ENCODE data around the gene C2orf72. TPM values are rescaled to one million over a fixed set of nuclear protein-coding genes. Genes with fewer than 3 reads are reported as not detected.
"Not testable (repeated sequence)": the region's sequence is repeated elsewhere in the genome, so short reads cannot be mapped to it uniquely, and the experiment has no call there.

Gene C2orf72
- 0.39 TPM for total RNA-seq

DNA sequence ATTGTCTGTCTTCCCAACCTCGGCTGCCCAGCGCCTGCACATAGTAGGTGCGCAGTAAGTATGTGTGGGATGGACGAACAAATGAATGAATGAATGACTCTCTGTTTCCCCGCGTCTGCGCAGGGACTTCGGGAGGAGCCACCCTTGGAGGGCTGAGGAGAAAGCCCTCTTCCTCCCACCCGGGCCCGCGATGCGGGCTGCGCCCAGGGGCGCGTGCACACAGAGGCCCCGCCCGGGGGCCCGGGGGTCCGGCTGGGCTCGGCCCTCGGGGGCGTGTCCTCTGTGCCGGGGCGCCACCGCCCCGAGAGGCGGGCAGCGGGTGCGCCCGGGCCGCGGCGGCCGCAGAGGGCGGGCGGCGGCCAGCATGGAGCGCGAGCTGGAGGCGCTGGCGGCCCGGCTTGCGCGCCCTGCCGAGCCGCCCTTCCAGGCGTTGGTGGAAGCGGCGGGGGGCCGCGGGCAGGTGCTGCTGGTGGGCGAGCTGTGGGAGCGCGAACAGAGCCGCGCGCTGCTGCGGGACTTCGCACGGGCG lies at the start of gene C2orf72:
C2orf72 (plus strand) TSS at position 322 of the 529 bp plus-strand sequence; CDS start at position 365, 43 bp downstream.
- DNase-seq = no peak

DNA sequence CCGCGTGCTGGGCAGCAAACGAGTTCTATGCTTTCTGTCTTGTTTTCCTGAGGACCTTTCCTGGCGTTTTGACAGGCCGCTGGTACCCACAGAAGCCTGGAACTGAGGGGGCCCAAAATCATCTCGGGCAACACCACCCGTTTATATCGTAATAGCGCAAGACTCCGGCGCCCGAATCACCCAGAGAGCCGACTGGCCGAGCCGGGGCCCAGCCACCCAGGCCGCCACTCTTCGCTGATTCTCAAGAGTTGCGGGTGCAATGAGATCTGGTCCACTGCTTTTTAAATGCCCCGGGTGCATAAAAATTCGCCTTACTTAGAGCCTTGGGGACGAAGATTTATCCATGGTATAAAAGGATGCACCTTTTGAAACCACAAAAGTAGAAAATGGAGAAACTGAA lies 47.6 kb upstream of the C2orf72 start:
- no peak for DNase-seq

DNA sequence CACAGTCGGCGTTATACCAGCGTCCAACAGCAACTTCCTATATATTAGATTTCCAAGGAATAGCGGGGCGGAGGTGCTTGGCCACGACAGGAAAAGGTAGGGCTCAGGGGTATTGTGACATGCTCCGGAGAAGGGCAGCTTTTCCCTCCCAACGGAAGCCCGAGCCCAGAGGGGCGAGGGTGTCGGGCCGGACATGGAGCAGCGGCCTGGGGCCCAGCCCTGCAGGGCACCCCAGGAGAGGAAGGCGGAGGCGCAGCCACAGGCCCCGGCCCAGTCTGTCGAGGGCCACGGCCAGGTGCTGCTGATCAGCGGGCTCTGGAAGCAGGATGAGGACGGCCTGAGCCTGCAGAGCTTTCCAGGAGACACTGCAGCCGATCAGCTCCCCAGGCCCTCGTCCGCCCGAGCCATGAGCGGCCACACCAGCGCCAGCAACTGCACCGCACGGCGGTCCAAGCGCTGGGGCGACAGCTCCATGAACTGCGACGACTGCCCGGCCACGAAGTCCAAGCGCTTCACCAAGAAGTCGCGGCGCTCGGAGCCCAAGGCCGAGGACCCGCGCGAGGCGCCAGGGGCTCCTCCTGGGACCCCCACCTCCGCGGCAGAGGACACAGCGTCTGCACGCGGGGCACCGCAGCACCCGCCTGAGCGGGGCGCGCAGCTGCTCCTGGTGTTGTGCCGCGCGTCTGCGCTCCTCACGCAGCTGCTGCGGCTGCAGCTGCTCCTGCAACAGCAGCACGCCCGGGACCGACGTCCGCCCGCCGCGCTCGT lies 47.0 kb upstream of the C2orf72 start:
- DNase-seq = no peak

DNA sequence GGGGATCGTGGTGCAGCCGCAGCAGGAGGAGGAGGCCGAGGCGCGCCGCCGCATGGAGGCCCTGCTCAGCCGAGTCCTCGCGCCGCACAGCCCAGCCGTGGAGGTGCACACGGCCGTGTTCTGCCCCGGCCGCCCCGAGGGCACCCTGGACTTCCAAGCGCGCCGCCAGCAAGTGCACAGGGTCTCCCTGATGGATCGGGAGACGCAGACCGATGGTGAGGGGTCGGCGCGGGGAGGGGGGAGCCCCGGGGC lies 46.5 kb upstream of the C2orf72 start:
- DNase-seq = no peak

DNA sequence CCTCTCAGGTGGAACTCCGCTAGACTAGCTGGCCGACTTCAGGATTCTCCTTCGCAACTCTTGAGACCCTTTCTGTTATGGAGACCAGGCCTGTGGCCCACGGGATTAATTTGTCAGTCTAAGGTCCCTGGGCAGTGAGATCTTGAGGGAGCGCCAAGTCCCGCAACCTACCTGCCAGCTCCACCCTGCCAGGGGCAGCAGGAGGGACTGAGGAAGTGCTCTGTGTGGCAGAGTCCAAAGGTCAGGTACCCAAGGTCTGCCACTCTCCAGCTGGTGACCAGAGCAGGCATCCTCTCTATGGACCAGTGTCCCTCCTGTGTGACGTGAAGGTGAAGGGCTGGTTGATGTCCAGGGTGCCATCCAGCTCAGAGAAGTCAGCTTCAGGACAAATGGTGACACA lies 45.7 kb upstream of the C2orf72 start:
- no peak for DNase-seq

DNA sequence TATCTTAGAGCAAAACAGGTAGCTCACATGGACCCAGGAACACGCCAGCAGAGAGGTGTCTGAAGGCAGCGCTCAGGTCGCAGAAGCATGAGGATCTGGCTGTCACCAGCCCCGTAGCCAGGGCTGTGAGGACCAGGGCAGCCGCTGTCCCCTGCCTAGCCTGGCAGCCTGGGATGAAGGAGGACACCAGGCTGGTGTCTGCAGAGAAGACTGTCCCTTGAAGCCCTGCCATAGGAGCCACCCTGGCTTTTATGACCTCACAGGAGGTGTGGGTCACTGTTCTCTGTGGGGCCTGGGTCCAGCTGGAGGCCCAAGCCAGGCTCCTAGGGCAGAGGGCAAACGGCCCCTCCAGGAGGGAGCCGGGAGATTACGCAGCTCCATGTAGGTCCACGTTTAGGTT lies 41.5 kb upstream of the C2orf72 start, which contains the start of gene SPATA3:
SPATA3 (plus strand) TSS at position 301 of the 400 bp plus-strand sequence. CDS start 113 bp downstream, outside the sequence.
- DNase-seq = no peak

DNA sequence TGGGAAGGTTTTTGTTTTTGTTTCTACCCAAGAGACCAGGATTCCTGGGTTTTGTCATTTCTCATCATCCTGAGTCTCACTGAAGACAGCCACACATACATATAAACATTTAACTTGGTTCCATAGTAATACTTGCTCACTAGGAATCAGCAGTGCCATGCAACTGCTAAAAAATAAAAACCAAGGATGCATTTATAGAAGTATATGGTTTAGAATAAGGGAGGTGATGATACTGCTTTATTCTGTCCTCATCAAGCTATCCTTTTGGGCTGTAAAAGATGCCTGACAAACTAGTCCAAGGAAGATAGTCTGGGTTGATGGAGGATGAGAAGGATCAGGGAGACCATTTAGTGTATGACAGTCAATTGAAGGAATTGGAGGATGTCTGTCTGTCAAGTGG lies 40.7 kb upstream of the C2orf72 start:
- no peak for DNase-seq

DNA sequence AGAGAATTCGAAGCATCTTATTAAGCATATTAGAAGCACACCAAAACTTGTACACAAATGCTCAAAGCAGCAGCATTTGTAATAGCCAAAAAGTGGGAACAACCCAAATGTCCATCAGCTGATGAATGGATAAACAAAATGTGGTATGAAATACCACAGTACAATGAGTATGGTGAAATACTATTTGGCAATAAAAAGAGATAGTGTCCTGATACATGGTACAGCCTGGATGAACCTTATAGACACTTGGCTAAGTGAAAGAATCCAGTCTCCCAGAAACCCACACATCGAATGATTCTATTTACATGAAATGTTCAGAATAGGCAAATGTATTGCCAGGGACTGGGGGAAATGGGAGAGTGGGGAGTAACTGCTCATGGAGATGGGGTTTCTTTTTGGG lies 38.4 kb upstream of the C2orf72 start:
- no peak for DNase-seq

DNA sequence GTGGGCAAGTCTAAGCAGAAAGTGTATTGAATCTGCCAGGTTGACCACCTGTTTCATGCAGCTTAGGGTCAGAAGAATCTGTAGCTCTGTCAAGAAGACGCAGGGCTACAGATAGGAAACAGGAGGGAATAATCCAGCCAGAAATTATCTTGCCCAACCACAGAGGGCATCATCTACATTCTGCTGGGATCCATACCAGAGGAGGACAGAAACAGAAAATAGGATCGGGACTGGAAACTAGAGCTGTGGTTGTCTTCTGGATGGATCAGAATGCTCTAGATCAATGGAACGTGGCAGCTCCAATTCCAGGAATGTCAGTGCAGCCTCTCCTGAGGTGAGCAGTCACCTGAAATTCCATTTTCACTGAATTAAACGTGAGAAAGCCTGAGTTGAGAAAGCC lies 37.8 kb upstream of the C2orf72 start:
- DNase-seq = no peak

DNA sequence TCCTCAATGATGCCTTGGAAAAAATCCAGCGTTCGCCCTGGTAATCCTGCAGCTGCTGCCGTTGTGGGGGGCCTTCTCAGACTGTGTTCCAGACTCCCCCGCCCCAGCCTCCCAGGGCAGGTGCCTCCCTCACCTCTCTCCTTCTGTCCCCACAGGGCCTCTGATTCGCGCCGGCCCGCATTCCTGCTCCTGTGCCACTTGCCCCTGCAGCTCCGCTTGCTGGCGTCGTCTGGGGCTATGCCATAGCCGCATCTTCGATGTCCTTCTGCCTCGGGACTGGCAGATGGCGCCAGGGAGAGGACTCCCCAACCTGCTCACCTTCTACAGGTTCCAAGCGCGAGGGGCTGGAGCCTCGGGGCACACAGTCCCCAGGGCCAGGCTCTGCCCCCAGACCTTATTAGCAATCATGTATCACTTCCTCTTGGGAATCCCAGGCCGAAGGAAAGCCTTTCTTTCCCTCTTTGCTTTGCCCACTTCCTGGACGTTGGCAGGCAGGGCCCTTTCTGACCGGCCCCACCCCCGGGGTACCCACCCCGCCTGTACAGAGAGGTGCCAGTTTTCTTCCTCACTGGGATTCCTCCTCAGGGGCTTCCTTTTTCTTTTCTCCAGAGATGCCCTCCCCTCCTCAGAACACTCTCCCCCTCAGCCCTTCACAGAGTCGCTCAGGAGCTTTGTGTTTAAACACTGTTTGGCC lies 37.0 kb upstream of the C2orf72 start:
- no peak for DNase-seq

DNA sequence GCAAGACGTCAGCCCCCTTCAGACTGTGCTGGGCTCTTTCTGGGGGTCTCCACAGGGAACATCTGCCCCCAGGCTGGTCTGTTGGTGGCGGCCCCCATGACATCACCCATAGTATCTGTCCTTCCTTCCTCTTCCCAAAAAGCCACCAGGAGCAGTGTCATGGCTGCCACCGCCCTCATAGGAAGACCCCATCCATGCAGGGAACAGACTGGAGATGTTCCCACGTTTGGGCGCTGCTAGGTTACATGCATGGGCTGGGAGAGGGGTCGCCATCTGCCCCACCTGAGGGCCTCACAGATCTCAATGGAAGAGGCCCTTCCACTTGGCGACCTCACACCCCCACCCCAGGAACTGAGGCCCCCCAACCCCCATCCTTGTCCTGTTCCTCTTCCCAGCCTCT lies 36.3 kb upstream of the C2orf72 start:
- no peak for DNase-seq

DNA sequence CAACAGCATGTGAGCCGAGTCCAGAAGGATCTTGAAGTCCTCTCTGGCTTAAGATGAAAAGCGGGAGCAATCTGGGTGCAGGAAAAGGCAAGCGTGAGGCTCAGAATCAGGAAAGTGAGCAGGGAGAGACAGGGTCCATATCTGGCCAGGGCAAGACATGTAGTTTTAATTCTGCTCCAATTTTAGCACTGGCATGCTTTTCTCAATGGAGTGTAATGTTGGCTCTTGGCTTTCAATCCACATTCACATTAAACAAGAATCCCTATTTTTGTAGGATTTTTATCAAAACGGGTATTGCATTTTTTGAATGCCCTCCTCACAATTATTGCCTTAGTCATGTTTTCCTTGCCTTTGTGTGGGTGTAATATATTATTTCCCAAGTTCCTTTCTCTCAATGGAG lies 35.4 kb upstream of the C2orf72 start:
- no peak for DNase-seq

DNA sequence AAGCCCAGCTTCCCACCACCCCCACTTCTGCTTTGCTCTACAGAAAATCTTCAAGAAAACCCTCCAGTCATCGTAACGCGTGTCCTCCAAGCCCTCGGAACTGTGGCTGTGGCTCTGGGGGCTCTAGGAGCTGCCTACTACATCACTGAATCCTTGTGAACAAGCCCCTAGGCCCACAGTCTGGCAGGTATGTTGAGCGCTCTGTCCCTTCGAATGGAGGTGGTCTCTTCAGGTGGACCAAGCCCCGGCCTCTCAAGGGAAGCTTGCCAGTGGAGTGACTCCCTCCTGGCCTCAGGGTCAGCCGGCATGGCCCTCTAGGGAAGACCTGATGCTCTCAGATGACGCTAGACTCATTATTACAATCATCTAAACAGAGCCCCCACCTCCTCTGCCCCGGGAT lies 34.7 kb upstream of the C2orf72 start:
- DNase-seq = no peak

DNA sequence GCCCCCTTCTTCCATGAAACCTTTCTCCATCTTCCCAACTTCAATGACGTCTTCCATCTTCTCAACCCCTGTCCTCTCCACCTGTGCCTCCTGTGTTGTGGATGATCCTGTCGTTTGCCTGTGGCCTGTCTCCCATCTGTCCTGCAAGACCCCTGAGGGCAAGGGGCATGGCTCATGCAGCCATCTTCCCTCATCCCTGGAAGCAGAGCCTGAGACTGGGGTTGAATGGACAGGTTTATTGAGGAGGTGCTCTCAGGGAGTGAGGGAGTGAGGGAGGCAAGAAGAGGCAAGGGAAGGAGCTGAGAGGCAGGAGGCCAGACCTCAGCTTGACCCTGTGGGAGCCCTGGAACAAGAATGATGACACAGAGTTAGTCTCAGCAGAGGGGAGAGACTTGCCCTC lies 34.1 kb upstream of the C2orf72 start:
- DNase-seq = no peak

DNA sequence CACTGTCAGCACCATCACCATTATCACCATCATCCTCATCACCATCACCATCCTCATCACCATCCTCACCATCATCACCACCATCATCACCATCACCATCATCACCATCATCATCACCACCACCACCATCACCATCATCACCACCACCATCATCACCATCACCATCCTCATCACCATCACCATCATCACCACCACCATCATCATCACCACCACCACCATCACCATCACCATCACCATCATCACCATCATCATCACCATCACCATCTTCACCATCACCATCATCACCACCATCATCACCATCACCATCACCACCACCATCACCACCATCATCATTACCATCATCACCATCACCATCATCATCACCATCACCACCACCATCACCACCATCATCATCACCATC lies 32.4 kb upstream of the C2orf72 start:
- DNase-seq = not testable (repeated sequence)

DNA sequence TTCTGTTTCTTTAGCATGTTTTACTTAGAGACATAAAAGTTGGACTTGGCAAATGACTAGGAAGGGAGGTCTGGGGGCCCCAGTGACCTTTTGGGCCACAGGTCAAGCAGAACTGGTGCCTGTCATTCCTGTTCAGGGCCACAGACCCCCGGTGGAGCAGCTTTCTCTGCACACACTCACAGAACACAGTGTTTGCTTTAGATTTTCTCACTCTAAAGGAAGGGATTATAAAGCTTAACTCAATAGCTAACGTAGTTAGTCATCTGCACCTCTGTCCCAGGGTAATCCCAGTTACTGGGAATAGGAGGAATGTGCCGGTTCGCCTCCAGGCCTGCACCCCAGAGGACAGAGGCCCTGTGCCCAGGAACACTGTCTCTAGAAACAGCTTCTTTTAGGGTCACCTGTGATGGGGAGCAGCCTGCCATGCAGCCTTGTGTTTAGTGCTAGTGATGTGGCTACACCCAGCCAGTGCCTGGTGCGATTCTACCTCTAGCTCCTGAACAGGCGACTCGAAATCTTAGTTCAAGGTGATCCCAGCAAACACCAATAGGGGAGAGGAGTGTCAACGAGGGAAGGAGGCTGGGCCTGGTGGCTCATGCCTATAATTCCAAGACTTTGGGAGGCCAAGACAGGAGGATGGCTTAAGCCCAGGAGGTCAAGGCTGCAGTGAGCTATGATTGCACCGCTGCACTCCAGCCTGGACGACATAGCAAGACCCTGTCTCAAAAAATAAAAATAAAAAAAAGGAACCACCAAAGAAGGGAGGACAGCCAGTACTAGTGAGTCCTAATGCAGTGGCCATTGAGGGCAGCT lies 29.8 kb upstream of the C2orf72 start:
- DNase-seq = no peak

DNA sequence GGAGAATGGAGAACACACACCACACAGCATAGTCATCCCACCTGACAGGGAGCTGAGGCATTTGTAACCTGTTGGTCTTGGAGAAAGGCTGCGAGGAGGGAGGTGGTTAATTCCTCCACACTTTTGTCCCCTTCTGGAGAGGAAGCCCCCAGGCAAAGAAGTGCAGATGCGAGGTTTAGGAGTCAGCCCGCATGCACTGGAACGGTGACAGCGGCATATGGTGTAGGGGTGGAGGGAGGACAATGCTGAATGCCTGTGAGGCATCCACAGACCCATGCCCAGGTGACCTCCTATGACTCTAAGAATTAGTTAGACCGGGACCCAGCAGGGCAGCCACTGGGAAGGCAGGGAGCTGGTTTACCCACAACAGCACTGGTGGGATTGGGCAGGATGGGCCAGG lies 29.2 kb upstream of the C2orf72 start:
- DNase-seq = no peak

DNA sequence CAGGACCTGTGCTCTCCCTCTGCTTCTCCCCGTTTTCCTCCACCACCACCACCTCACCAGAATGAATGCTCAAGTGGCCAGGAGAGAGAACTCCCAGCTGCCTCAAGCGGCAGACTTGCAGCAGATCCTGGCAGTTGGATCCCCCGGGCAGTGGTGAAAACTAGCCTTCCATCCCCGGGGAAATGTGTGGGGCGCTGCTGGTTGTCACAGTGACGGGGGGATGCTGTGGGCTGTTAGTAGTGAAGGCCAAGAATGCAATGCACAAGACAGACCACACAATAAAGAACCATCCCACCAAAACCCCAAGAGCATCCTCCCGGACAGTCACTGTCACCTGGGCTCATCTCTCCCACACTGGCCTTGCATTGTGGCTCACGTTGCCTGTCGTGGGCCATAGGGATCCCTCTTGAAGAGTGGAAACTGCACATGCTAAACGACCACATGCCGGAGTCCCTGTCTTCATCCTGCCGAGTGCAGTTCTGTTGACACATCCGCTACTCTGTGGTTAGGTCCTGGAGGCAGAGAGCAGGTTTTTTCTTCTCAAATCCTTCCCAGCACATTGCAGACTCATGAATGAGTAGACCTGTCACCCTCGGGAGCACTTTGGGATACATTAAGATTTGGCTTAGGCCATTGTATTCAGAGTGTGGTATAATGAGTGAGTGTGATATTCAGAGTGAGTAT lies 27.9 kb upstream of the C2orf72 start:
- DNase-seq = no peak

DNA sequence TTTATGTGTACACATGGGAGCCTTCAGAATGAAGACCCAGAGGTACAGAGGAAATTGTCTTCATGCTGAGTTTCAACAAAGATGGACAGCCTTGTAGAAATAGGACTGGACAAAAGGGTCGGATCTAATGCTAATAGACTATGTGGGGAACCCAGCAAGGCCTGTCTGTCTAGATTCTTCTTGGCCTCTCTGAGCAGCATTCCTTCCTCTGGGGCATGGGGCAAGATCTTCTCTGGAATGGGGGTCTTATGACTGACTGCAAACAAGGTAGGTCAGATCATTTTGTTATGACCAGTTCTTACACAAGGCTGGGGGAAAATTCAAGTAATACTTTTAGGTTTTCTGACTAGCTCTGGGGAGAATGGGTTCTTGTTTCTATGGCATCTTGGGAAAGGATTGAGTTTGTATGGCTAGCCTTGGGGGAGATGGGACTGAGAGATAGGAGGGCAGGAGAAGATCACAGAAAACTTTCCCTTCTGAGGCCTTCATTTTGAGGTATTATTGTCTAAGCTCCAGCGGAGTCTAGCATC lies 27.1 kb upstream of the C2orf72 start:
- no peak for DNase-seq

DNA sequence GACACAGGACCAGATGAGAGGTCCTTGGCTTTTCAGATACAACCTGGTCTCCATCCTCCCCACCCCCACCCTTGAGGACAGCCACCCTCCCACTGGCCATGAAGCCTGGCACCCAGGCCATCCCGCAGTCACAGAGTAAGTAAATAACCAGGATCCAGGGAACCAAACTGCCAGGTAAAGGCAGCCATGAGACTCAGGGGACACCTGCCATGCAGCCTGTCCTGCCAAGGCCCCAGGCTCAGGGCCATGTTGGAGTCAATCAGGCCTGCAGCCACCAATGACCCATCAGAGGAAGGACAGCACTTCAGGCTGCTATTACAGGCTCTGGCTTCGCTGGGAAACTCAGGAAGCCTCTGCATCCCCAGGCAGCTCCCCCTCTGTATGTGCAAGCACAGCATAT lies 25.8 kb upstream of the C2orf72 start:
- DNase-seq = no peak

DNA sequence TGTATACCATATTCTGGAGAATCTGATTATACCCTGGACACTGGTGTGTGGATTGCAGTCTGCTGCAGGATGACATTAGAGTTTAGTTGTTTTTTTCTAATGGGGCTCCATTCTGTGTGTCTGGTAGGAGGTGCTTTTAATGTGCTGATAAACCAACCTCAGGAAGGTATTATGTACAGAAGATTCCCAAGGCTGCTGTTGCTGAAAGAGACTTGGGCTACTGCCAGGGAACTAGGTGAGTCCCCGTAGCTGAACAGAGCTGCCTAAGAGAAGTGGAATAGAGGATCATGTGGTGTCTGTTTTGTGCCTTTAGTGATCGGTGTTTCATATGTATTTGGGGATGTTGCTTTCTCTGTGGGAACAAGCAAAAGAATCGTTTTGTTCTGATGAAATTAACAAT lies 24.9 kb upstream of the C2orf72 start:
- no peak for DNase-seq

DNA sequence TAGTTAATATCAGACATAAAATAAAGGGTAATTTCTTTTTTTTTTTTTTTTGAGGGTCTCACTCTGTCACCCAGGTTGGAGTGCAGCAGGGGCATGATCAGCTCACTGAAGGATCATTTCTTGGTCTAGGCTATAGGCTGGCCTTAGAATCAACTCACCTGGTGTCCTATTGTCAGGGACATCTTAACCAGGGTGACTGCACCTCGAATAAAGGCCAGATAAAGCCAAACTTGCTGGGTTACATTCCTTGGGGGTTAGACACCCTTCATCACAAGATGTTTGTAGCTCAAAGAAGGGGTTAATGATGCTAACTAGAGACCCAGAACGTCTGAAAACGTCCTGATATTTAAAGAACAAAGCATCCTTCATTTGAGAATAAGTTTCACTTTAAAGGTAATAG lies 23.5 kb upstream of the C2orf72 start:
- DNase-seq = no peak
